Stimulated activated CD8-positive, alpha-beta memory T cell treated with anti-CD3 and anti-CD28 coated beads, Interleukin-4, amount 100 ng/mL, for 1 hour (primary cell): Measurements from ENCODE around the gene RETN.
A peak's percentile ranks its signal among the peaks of the same experiment; 100 is the strongest.

Source experiments
- DNase-seq, 2 donors: peaks; one replicate each; pipeline ENCODE4 v3.0.0-alpha.2; 2020; ENCODE audit warnings: low read depth in 2 of 2, low spot score in 1 of 2

The RETN gene

DNA sequence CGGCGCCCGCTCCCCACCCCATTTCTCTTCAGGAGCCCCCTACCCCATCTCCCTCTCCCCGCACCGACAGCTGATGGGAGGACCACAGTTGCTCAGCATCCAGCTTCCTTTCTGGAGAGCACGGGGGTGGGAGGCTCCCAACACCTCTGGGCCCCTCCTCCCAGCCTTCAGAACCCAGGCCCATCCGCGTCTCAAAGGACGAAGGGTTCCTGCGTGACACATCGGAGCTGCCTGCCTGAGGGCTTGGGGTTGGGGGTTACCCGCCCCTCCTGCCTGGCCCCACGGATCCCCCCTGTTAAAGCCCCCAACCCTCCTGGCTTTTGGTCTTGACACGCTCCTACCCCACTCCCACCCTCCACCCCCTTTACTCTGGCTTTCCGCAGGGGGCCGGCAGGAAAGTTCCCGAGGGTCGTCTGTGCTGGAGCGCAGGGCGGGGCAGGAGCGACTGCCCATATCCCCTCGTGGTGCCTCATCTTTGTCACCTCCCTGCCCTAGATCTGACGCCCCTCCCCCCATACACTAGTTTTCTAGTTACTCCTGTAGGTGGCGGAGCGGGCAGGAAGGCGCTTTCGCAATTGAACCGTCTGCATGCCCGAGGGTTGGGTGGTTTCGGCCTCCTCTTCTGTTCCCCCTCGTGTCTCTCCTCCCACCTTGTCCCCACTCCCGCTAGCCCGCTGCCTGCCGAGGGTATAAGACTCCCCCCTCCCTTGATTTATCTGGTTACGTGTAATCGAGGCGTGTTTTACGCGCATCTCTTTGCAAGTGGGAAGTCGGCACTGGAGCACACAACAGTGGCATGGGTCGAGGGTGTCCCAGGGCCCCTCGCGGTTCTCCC lies 12.7 kb downstream of the RETN start:
- peak; percentile 60 to 68 for DNase-seq

DNA sequence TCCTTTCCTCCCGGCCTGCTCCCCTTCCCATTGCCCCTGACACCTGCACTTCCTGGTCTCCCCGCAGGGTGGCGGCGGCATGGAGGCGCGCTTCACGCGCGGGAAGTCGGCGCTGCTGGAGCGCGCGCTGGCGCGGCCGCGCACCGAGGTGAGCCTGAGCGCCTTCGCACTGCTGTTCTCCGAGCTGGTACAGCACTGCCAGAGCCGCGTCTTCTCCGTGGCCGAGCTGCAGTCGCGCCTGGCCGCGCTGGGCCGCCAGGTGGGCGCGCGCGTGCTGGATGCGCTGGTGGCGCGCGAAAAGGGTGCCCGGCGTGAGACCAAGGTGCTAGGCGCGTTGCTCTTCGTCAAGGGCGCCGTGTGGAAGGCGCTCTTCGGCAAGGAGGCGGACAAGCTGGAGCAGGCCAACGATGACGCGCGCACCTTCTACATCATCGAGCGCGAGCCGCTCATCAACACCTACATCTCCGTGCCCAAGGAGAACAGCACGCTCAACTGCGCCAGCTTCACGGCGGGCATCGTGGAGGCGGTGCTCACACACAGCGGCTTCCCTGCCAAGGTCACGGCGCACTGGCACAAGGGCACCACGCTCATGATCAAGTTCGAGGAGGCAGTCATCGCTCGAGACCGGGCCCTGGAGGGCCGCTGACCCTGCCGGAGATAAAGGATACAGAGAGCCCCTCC lies 13.5 kb downstream of the RETN start:
- no peak for DNase-seq

DNA sequence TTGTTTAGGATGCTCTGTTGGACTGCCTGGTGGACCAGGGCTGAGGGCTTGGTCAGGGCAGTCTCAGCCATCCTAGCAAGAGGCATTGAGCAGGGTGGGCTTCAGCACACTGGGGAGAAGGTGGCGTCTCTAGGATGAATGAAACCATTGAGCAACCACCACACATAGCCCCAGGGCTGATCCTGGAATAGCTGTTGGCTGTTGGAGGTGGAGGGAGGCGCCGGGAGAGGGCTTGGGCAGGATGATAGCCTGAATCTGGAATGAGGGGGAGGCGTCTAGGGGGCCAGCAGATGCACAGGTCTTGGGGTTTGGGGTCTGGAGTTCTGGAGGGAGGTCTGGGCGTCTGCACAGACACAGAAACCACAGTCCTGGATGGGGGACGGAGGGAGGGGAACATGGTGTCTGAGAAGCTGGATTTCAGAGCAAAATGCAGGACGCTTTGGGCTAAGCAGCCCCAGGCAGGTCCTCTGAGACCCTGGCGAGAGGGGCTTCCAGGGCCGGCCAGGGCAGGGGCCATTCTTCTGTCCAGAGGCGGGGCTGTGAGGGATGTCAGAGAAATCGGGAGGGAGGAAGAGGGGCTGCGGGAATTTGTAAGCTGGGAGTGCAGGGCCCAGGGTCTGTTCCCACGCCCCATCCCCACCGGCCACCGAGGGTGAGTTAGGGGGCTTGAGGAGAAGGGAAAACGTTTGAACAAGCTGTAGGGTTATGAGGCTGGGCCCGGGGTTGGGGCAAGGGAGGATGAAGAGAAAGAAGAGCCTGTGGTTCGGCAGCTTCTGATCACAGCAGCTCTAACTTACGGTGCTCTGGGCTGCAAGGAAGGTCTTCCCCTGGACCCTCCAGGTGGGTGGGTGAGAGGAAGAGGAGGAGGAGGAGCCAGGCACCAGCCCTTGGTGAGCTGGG lies 16.9 kb downstream of the RETN start:
- no peak for DNase-seq

- no peak for DNase-seq
Measured at GRCh38 chr19:7687177-7687576, 18.3 kb downstream of the RETN start.

DNA sequence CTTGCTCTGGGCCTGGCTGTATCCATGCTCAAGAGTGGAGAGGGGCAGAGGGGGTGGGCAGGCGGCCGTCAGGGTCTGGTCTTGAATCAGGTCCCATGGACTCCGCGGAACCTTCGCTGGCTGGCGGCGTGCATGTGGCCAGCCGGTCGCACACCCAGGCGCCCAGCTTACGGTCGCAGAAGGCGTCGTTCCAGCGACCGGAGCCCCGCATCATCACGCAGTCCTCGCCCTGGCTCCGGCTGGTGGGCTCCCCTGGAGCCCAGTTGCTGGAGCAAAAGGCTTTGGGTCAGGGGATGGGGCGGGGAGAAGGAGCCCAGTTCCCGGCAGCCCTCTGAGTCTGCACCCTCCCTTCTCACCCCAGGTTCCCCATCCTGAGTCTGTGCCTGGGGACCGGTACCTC lies 20.3 kb downstream of the RETN start:
- no peak for DNase-seq

DNA sequence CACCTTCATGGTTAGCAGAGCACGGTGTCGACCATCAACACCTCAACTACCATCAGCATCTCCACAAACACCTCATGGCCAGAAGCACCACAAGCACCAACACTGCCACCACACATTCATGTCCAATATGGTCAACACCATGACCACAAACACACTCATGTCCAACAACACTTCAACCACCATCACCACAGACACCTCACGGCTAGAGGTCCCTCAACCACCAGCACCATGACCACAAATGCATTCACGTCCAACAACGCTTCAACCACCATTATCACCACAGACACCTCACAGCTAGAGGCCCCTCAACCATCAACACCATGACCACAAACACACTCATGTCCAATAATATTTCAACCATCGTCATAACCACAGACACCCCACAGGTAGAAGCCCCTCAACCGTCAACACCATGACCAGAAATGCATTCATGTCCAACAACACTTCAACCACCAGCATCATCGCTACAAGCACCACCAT lies 22.0 kb downstream of the RETN start:
- no peak for DNase-seq

- no peak for DNase-seq
Measured at GRCh38 chr19:7691497-7691896, 22.6 kb downstream of the RETN start.

- DNase-seq = no peak
Measured at GRCh38 chr19:7692417-7693088, 23.7 kb downstream of the RETN start.

DNA sequence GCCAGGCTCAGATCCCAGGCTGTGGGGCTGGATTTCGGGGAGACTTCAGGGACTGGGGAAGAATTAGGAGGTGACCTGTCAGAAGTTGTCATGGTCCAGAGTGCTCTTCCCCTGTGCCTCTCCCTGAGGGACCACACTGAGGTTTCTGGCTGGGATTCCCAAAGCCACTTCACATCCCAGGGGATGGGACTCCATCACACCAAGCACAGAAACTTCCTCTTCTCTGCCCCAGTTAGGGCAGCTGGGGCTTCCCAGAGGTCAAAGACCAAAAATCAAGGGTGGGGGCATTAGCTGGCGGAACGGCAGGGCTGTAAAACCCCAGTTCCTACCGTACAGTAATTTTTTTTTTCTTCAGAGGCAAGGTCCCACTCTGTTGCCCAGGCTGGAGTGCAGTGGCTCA lies 25.6 kb downstream of the RETN start:
- no peak for DNase-seq

GRCh38 chr19:7697721-7698287 lies 29.0 kb downstream of the RETN start:
- no peak for DNase-seq

GRCh38 chr19:7698583-7698982 lies 29.7 kb downstream of the RETN start:
- no peak for DNase-seq

DNA sequence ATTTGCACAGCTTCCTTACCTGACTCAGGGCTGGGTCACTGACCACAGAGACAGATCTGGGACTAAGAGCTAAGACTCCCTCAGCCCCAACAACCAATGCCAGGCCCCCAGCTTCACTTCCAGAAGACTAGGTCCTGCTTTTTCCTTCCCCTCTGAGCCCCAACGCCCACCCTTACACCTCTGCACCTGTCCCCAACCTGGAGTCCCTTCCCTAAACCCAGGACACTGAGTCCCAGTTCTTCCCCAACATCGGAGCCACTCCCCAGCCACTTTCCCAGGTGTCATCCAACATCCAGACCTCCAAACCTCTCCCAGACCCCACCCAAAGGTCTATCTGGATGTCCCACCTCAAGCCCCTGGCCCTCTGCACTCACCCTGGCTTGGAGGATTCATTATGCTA lies 30.2 kb downstream of the RETN start:
- DNase-seq = no peak

DNA sequence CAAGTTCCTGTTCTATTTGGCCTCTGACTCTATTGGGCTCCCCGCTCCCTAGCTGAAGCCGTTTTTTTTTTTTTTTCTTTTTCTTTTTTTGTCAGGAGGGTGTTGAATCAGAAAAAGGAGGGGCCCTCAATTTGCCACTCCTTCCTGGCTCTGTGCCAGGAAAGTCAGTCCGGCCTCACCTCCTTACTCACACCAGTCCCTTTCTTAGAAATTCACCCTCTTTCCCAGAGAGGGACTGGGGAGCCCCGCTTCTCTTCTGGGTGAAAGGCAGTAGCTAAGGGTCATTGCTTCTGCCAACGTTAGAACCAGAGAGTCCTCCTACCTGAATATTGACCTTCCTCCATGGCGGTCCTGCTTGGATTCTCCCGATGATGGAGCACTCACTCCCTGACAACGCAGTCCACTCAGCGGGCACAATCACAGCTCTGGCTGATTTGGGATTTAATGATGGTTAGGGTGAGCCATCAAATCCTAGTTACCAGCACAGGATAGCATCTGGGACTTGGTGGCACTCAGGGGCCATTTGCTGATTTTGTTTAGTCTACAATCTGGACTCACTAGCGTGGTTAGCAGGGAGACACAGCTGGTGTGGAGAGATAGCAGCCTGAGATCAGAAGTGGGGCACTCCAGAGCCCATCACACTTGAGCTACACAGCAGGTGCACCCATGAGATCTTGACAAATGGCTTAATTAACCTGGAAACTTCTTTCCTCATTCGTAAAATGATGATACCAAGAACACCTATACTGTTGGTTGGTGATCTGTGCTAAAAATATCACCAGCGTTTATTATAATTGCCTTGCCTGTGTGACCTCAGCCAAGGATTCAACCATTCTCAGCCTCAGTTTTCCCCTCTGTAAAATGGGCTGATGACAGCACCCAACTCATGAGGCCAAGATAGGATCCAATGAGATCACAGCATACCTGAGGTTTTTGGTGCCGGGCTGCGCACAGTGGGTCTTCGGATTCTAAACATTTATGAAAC lies 30.9 kb downstream of the RETN start:
- DNase-seq = no peak

GRCh38 chr19:7701049-7701653 lies 32.3 kb downstream of the RETN start:
- no peak for DNase-seq

GRCh38 chr19:7701654-7702457 lies 33.0 kb downstream of the RETN start, which contains the start of gene FCER2:
Gene FCER2, minus strand, starts transcription at chr19:7702131. Its CDS starts 2,371 bp downstream, at chr19:7699760.
- DNase-seq = no peak

DNA sequence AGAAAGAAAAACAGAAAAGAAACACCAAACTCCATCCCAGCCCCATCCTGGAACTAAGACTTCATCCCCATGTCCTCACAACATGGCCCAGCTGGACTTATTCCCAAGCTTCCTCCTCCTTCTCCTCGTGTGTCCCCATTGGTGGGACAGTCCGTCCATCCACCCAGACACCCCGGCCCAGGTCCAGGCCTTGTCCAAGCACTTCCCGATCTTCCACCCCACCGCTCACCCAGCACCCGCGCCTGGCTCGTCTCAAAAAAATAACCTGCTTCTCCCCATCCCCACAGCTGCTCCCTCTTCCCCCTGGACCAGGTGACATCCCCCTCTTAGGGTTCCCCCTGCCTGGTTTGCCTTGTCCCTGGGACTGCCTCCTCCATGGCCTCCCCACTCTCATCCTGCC lies 34.5 kb downstream of the RETN start:
- no peak for DNase-seq

GRCh38 chr19:7704280-7705060 lies 35.6 kb downstream of the RETN start:
- DNase-seq = no peak
